Measurements from ENCODE around the gene LTBP2. TPM values are rescaled to one million over a fixed set of nuclear protein-coding genes. Genes with fewer than 3 reads are reported as not detected.

LTBP2 gene
- total and polyA plus RNA-seq, 7 donors: 2.4 to 51.4 (median 11.8) TPM

- Histone ChIP-seq H3K9me3 (no peaks in the 10 kb centered on the region), H3K36me3 (ENCODE audit: insufficient read depth in 1 of 2, low read depth in 1 of 2) (no peaks in the 10 kb centered on the region), H3K27ac (no peak overlapping the region), H3K4me3 (no peak overlapping the region), H3K4me1 (no peaks in the 10 kb centered on the region), H3K27me3 (ENCODE audit: insufficient read depth in 3 of 3, low read length in 2 of 3) (peaks cover 0 to 6% (median 0%) of the 10 kb centered on the region in 3 donors)
- peak in 1 of 2 donors; percentile 41 for DNase-seq
- TF ChIP-seq CTCF (IDR thresholded peaks at IDR 0.05): no peak
- intact Hi-C loops (cut with DNase I): no loop called here
- ATAC-seq: no peak
- WGBS, 3 donors: 76 to 89% (median 83%) methylated on average over 12 to 13 of the region's 13 CpGs
Observed at GRCh38 chr14:74508844-74509428, 103.1 kb downstream of the LTBP2 start.

- TF ChIP-seq CTCF (IDR thresholded peaks at IDR 0.05): no peak
- H3K9me3 ChIP-seq: no peaks in the 10 kb centered on the region
- H3K27me3 ChIP-seq (ENCODE audit: insufficient read depth in 3 of 3, low read length in 2 of 3): peaks cover 0 to 6% (median 0%) of the 10 kb centered on the region in 3 donors
- 44 to 48% (median 45%) methylated on average over 13 to 15 of the region's 15 CpGs for WGBS, 3 donors
- H3K36me3 ChIP-seq (ENCODE audit: insufficient read depth in 1 of 2, low read depth in 1 of 2): peaks cover 0 to 1% of the 10 kb centered on the region in 2 donors
- no peak overlapping the region for H3K4me3 ChIP-seq
- ATAC-seq (no peak), DNase-seq (no peak)
- no peaks in the 10 kb centered on the region for H3K4me1 ChIP-seq
- H3K27ac ChIP-seq: no peak overlapping the region
- intact Hi-C loops (cut with DNase I): no loop called here
Observed at GRCh38 chr14:74508292-74508731, 103.7 kb downstream of the LTBP2 start.

- DNase-seq (no peak), ATAC-seq (no peak)
- WGBS, 3 donors: 55 to 66% (median 56%) methylated on average over 5 of the region's 5 CpGs
- intact Hi-C loops (cut with DNase I): no loop called here
- Histone ChIP-seq H3K36me3 (ENCODE audit: insufficient read depth in 1 of 2, low read depth in 1 of 2) (peaks cover 0 to 3% of the 10 kb centered on the region in 2 donors), H3K9me3 (no peaks in the 10 kb centered on the region), H3K4me1 (no peaks in the 10 kb centered on the region), H3K27ac (no peak overlapping the region), H3K4me3 (no peak overlapping the region), H3K27me3 (ENCODE audit: insufficient read depth in 3 of 3, low read length in 2 of 3) (peaks cover 0 to 6% (median 0%) of the 10 kb centered on the region in 3 donors)
- TF ChIP-seq CTCF (IDR thresholded peaks at IDR 0.05): no peak
Observed at GRCh38 chr14:74507840-74508239, 104.2 kb downstream of the LTBP2 start.

- no peaks in the 10 kb centered on the region for H3K4me1 ChIP-seq
- no peak for TF ChIP-seq CTCF (IDR thresholded peaks at IDR 0.05)
- intact Hi-C loops (cut with DNase I): no loop called here
- WGBS, 3 donors: 67 to 75% (median 73%) methylated on average over 8 of the region's 8 CpGs
- no peak overlapping the region for H3K4me3 ChIP-seq
- ATAC-seq: no peak
- H3K27ac ChIP-seq: no peak overlapping the region
- peaks cover 0 to 4% (median 0%) of the 10 kb centered on the region in 3 donors for H3K27me3 ChIP-seq (ENCODE audit: insufficient read depth in 3 of 3, low read length in 2 of 3)
- no peak for DNase-seq
- H3K36me3 ChIP-seq (ENCODE audit: insufficient read depth in 1 of 2, low read depth in 1 of 2): peaks cover 0 to 8% of the 10 kb centered on the region in 2 donors
- no peaks in the 10 kb centered on the region for H3K9me3 ChIP-seq
Observed at GRCh38 chr14:74507085-74507484, 105.0 kb downstream of the LTBP2 start.

GRCh38 chr14:74506411-74506851, 105.6 kb downstream of the LTBP2 start:
- peaks cover 0 to 8% of the 10 kb centered on the region in 2 donors for H3K36me3 ChIP-seq (ENCODE audit: insufficient read depth in 1 of 2, low read depth in 1 of 2)
- H3K4me3 ChIP-seq: no peak overlapping the region
- no peaks in the 10 kb centered on the region for H3K4me1 ChIP-seq
- DNase-seq (no peak), ATAC-seq (no peak)
- H3K27me3 ChIP-seq (ENCODE audit: insufficient read depth in 3 of 3, low read length in 2 of 3): peaks cover 0 to 4% (median 0%) of the 10 kb centered on the region in 3 donors
- intact Hi-C loops (cut with DNase I): no loop called here
- WGBS, 3 donors: 83 to 95% (median 88%) methylated on average over 11 to 13 of the region's 13 CpGs
- no peaks in the 10 kb centered on the region for H3K9me3 ChIP-seq
- TF ChIP-seq CTCF (IDR thresholded peaks at IDR 0.05): no peak
- no peak overlapping the region for H3K27ac ChIP-seq
